RWPE1 (cell line): ENCODE data around the gene RBM8A.

Experiments used
- CTCF ChIA-PET: fragments of 350-600 bp; sonication (Branson Sonifier 250); formaldehyde crosslinking; extraction: SDS; loops from one replicate; lab custom pipeline; 2021; lab: Yijun Ruan, JAX
- POLR2A ChIA-PET: fragments of 400-600 bp; formaldehyde crosslinking; extraction: SDS; loops from one replicate; lab custom pipeline; 2020; ENCODE audit warnings: antibody characterized with exemption; ENCODE audit not compliant: low non-redundant PET; lab: Yijun Ruan, JAX
- DNase-seq: peaks from one replicate; pipeline ENCODE4 v3.0.0; 2012; ENCODE audit warnings: low spot score
- H3K27ac ChIP-seq: fragments of 450-650 bp; 2 replicates; pipeline ENCODE4 v1.5.1; 2017
- TF ChIP-seq, protein P1 (sequence below): fragments of 450-650 bp; conservative IDR thresholded peaks from 2 replicates; pipeline ENCODE4 v1.5.1; 2017; ENCODE audit warnings: low read depth, mild to moderate bottlenecking

Gene RBM8A

DNA sequence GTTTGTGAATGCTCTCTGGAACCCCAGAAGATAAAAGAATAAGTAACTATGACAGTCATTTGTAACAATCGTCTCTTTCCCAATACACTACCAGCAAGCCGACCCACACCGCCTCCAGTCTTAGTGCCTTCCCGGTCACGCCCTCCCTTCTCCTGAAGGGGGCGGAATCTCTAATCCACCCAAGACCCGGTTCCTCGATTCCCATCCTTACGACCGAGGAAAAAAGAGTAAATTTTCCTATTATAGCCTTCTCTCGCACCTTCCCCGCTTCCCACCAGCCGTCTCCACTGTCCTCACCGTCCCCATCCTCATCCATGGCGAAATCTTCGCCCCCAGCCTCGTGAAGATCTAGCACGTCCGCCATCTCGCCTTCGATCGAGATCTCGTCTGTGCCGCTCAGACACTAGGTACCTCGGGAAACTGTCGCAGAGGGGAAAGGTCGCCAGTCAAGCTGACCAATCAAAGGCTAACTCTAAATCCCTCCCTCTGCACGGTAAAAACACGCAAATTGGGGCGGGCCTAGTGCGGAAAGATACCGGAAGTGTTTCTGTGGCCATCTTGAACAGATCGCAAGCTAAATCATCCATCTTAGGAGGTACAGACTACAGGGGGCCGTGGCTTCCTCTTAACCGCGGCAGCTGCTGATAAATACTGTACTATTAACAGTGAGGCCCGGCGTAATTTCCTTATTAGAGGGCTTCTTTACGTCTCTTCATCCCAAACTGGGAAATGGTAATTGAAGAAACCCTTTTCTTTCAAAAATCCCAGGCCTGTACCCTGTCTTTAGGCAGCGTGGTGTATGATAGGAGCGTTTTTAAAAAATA is at the start of gene RBM8A:
Gene RBM8A, minus strand, starts transcription at position 422 of the 824 bp plus-strand sequence. Its CDS starts 58 bp downstream, at position 364.
- DNase-seq = peak; percentile 92
- TF ChIP-seq, protein P1, sequence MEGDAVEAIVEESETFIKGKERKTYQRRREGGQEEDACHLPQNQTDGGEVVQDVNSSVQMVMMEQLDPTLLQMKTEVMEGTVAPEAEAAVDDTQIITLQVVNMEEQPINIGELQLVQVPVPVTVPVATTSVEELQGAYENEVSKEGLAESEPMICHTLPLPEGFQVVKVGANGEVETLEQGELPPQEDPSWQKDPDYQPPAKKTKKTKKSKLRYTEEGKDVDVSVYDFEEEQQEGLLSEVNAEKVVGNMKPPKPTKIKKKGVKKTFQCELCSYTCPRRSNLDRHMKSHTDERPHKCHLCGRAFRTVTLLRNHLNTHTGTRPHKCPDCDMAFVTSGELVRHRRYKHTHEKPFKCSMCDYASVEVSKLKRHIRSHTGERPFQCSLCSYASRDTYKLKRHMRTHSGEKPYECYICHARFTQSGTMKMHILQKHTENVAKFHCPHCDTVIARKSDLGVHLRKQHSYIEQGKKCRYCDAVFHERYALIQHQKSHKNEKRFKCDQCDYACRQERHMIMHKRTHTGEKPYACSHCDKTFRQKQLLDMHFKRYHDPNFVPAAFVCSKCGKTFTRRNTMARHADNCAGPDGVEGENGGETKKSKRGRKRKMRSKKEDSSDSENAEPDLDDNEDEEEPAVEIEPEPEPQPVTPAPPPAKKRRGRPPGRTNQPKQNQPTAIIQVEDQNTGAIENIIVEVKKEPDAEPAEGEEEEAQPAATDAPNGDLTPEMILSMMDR = peak; percentile 68
- ChIA-PET CTCF (interaction anchor here (0.6 to 1.8 kb wide), 7 partner anchors 9 to 81 kb away, joined by 3 to 6 read pairs (median 4); partner anchors contain the start of genes NUDT17 and PEX11B), POLR2A (interaction anchor here (0.5 to 2.4 kb wide), 6 partner anchors 30 to 81 kb away, joined by 3 to 15 read pairs (median 4); partner anchors contain the start of genes ANKRD34A, LIX1L and POLR3GL)
- H3K27ac ChIP-seq = peak within 1 kb of the TSS; percentile 82

DNA sequence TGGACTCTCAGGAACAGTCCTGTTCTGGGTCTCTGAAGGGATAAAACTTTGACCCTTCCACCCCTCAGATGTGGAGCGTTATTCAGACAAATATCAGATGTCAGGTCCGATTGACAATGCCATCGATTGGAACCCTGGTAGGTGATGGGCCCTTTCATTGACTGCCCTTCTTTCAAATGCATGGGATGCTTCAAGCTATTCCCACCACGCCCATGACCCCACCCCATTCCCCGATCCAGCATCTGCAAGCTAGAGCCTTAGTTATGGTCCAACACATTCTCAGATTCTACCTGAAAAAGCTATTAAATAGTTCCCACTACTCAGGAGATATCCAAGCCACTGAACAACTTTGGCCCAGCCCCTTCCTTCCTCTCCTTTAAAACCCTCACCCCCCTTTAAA is 49.7 kb upstream of the RBM8A start:
- peak overlapping the region; percentile 22; the same call in 1 of the 2 replicates for H3K27ac ChIP-seq
- CTCF ChIA-PET = interaction anchor here (0.5 to 5.6 kb wide), 18 partner anchors 8 to 219 kb away, joined by 3 to 54 read pairs (median 4); partner anchors contain the start of gene NUDT17
- POLR2A ChIA-PET = interaction anchor here (1.0 kb wide), 1 partner anchor 13 kb away, joined by 4 read pairs; the partner anchor contains the start of genes ANKRD34A and POLR3GL
- TF ChIP-seq, protein P1 = no peak
- DNase-seq = no peak

DNA sequence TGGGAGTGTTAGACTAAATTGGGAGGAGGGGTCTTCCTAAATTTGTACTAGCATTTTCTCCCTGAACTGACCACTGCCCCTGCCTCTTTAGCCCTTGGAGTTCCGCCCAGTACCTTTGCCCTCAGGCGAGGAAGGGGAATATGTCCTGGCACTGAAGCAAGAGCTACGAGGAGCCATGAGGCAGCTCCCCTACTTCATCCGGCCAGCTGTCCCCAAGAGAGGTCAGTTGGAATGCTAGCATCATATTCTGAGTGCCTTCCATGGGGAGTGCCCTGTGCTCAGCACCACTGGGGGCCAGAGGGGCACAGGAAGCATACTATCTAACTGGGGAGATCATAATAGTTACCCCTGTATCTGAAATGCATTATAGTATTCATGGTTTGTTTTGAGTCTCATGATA is 47.9 kb upstream of the RBM8A start:
- DNase-seq = no peak
- TF ChIP-seq, protein P1 = no peak
- POLR2A ChIA-PET = no interaction called here
- CTCF ChIA-PET = interaction anchor here (1.6 kb wide), 1 partner anchor 32 kb away, joined by 4 read pairs; no protein-coding TSS in a partner anchor
- peak overlapping the region; percentile 37; the same call in 1 of the 2 replicates for H3K27ac ChIP-seq

DNA sequence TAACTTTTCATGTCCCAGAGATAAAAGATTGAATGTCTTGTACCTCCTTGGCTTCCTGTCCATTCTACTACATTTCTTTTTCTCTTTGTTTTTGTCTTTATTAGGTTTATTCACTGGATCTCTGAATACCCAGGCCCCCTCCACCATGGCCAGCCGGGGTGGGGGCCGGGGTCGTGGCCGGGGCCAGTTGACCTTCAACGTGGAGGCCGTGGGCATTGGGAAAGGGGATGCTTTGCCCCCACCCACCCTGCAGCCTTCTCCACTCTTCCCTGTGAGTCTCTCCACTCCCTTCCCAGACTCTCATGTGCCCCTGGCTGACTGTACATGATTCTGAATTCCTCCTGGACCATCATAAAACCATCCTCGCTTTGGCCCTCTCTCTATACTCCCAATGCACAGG is 47.4 kb upstream of the RBM8A start:
- ChIA-PET POLR2A (no interaction called here), CTCF (interaction anchor here (1.6 kb wide), 1 partner anchor 33 kb away, joined by 4 read pairs; no protein-coding TSS in a partner anchor)
- TF ChIP-seq, protein P1 = no peak
- H3K27ac ChIP-seq = peak overlapping the region; percentile 37
- no peak for DNase-seq

DNA sequence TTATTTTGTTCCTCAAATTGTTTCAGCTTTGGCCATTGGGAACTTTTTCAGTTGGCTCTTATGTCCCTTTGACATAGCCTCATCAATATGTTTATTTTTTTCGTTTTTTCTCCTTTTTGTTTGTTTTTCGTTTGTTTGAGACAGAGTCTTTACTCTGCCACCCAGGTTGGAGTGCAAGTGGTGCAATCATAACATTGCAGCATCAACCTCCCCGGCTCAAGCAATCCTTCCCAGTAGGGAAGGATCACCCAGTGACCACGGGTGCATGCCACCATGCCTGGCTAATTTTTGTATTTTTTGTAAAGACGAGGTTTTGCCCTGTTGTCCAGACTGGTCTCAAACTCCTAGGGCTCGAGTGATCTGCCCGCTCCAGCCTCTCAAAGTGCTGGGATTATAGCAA is 45.3 kb upstream of the RBM8A start:
- DNase-seq = no peak
- CTCF ChIA-PET = interaction anchor here (0.6 kb wide), 1 partner anchor 34 kb away, joined by 4 read pairs; no protein-coding TSS in a partner anchor
- POLR2A ChIA-PET = no interaction called here
- TF ChIP-seq, protein P1 = no peak
- H3K27ac ChIP-seq = no peak overlapping the region

DNA sequence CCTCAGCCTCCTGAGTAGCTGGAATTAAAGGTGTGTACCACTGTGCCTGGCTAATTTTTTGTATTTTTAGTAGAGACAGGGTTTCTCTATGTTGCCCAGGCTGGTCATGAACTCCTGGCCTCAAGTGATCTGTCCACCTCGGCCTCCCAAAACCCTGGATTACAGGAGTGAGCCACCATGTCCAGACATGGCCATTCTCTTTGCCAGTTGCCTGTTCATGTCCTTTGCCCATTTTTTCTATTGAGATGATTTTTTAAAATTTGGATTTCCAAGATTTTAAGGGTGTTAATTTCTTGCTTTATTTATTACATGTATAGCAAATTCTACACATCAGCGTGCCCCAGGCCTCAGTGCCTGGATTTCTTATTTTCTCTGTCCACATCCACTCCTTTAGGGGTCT is 40.0 kb upstream of the RBM8A start:
- TF ChIP-seq, protein P1 = no peak
- ChIA-PET POLR2A (no interaction called here), CTCF (no interaction called here)
- no peak overlapping the region for H3K27ac ChIP-seq
- no peak for DNase-seq
